ENCODE measurements around the gene ANGEL2. TPM values are rescaled to one million over a fixed set of nuclear protein-coding genes. Genes with fewer than 3 reads are reported as not detected.

The ANGEL2 gene
- total and polyA plus RNA-seq, 2 of the 13 experiments (the other 11 are each of a cell fraction or from before 2014, with no cell fraction given), result 12.3 to 25.4 TPM

DNA sequence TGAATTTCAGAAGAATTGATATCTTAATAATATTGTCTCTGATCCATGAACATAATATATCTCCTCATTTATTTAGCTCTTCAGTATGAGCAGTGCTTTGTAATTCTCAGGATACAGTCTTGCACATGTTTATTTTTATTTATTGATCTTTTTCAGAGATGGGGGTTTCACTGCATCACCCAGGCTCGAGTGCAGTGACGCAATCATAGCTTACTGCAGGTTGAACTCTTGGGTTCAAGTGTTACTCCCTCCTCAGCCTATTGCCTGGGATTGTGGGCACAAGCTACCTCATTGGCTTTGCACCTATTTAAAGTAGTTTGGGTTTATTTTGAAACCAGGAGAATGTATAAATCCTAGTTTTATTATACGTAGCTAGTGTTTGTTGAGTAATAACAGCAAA is 40.1 kb upstream of the ANGEL2 start (continued):
- TF ChIP-seq, protein P1, sequence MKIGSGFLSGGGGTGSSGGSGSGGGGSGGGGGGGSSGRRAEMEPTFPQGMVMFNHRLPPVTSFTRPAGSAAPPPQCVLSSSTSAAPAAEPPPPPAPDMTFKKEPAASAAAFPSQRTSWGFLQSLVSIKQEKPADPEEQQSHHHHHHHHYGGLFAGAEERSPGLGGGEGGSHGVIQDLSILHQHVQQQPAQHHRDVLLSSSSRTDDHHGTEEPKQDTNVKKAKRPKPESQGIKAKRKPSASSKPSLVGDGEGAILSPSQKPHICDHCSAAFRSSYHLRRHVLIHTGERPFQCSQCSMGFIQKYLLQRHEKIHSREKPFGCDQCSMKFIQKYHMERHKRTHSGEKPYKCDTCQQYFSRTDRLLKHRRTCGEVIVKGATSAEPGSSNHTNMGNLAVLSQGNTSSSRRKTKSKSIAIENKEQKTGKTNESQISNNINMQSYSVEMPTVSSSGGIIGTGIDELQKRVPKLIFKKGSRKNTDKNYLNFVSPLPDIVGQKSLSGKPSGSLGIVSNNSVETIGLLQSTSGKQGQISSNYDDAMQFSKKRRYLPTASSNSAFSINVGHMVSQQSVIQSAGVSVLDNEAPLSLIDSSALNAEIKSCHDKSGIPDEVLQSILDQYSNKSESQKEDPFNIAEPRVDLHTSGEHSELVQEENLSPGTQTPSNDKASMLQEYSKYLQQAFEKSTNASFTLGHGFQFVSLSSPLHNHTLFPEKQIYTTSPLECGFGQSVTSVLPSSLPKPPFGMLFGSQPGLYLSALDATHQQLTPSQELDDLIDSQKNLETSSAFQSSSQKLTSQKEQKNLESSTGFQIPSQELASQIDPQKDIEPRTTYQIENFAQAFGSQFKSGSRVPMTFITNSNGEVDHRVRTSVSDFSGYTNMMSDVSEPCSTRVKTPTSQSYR (CRISPR knock-in tag; IDR thresholded peaks at IDR 0.05; ENCODE audit: borderline replicate concordance), result peak; percentile 49; the same call in 1 of the 2 replicates
- TF ChIP-seq ARID5B (CRISPR knock-in tag; IDR thresholded peaks at IDR 0.05), result peak; percentile 33; the same call in 1 of the 2 replicates
- peak; percentile 50; the same call in 1 of the 2 replicates for TF ChIP-seq NR2C2 (CRISPR knock-in tag; IDR thresholded peaks at IDR 0.05; ENCODE audit: borderline replicate concordance)
- no peak for TF ChIP-seq POLR2A (IDR thresholded peaks at IDR 0.05; ENCODE audit: insufficient read depth in 1 of 2, low read depth in 2 of 2, low read length in 2 of 2)
- TF ChIP-seq ZNF644 (CRISPR knock-in tag; IDR thresholded peaks at IDR 0.05; ENCODE audit: low read depth), result peak; percentile 27; the same call in 1 of the 2 replicates
- TF ChIP-seq ONECUT2 (CRISPR knock-in tag; IDR thresholded peaks at IDR 0.05), result peak; percentile 65; the same call in 1 of the 2 replicates
- TF ChIP-seq ZNF33B (CRISPR knock-in tag; IDR thresholded peaks at IDR 0.05), result no peak
- no peak for TF ChIP-seq FOXK1 (CRISPR knock-in tag; IDR thresholded peaks at IDR 0.05; ENCODE audit: borderline replicate concordance, low read depth)
- no peak for TF ChIP-seq ZNF253 (CRISPR knock-in tag; IDR thresholded peaks at IDR 0.05; ENCODE audit: borderline replicate concordance)
- TF ChIP-seq ZNF577 (CRISPR knock-in tag; IDR thresholded peaks at IDR 0.05; ENCODE audit: borderline replicate concordance, low read depth), result no peak
- no peak for TF ChIP-seq ZSCAN20 (CRISPR knock-in tag; IDR thresholded peaks at IDR 0.05; ENCODE audit: borderline replicate concordance)
- TF ChIP-seq TGIF2 (CRISPR knock-in tag; IDR thresholded peaks at IDR 0.05), result no peak
- peak; percentile 91 for TF ChIP-seq CEBPG (CRISPR knock-in tag; IDR thresholded peaks at IDR 0.05)
- no peak for TF ChIP-seq HMG20B (CRISPR knock-in tag; conservative IDR thresholded peaks at IDR 0.05)
- no peak for TF ChIP-seq ZNF766 (CRISPR knock-in tag; IDR thresholded peaks at IDR 0.05; ENCODE audit: borderline replicate concordance)
- no peak for TF ChIP-seq ZNF337 (CRISPR knock-in tag; IDR thresholded peaks at IDR 0.05; ENCODE audit: borderline replicate concordance, low read depth)
- no peak for TF ChIP-seq STAT5B (CRISPR knock-in tag; IDR thresholded peaks at IDR 0.05)
- TF ChIP-seq CCAR2 (optimal IDR thresholded peaks at IDR 0.05; ENCODE audit: low read depth, low read length), result no peak
- no peak for TF ChIP-seq FIP1L1 (IDR thresholded peaks at IDR 0.05; ENCODE audit: borderline replicate concordance, insufficient read depth, low read depth, low read length)
- TF ChIP-seq ZMYM4 (CRISPR knock-in tag; IDR thresholded peaks at IDR 0.05), result peak; percentile 50
- TF ChIP-seq ZNF207 (IDR thresholded peaks at IDR 0.05; ENCODE audit: borderline replicate concordance), result no peak
- TF ChIP-seq TMF1 (CRISPR knock-in tag; IDR thresholded peaks at IDR 0.05; ENCODE audit: low read depth), result no peak

Data from HepG2 (cell line).